ENCODE measurements around the gene HS1BP3.

DNA sequence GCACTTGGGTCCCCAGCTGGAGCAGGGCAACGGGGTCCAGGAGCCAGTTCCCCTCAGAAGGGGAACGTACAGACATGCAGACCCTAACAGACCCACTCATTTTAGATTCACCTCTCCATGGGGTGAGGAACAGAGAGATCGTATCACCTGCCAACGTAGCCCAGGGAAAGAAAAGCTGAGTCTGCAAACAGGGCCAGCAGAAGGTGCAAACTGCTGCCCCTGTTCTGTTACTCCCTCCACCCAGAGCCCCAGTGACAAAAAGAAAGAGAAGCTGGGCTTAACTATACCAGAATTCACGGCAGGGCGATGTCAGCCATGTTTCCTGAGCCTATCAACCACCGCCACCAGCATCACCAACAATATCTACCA, 817 bp upstream of the HS1BP3 start:
- no peak for TF ChIP-seq CTCF (IDR thresholded peaks at IDR 0.05)
- no peak for TF ChIP-seq EZH2phosphoT487 (IDR thresholded peaks at IDR 0.05)
- TF ChIP-seq EZH2 (IDR thresholded peaks at IDR 0.05) = no peak

All from neural progenitor cell (in vitro differentiated cells).